Peyer's patch (tissue), 4 donors: Measurements from ENCODE around the gene ZNF579.
A peak's percentile ranks its signal among the peaks of the same experiment; 100 is the strongest.

Experiments used
- CTCF ChIP-seq, 6 experiments: fragments of 450-650 bp in 4 of 6; fragments of 200-600 bp in 2 of 6; sonication (generic) in 1 of 6; IDR thresholded peaks; one replicate each; pipeline ENCODE4 v1.5.1; 2017 to 2019; ENCODE audit warnings: antibody characterized with exemption in 6 of 6, mild to moderate bottlenecking in 3 of 6, moderate library complexity in 1 of 6
- POLR2A ChIP-seq, 2 donors: fragments of 450-650 bp; IDR thresholded peaks; one replicate each; pipeline ENCODE4 v1.5.1; 2017; ENCODE audit warnings: antibody characterized with exemption in 2 of 2, mild to moderate bottlenecking in 2 of 2, moderate library complexity in 2 of 2

DNA sequence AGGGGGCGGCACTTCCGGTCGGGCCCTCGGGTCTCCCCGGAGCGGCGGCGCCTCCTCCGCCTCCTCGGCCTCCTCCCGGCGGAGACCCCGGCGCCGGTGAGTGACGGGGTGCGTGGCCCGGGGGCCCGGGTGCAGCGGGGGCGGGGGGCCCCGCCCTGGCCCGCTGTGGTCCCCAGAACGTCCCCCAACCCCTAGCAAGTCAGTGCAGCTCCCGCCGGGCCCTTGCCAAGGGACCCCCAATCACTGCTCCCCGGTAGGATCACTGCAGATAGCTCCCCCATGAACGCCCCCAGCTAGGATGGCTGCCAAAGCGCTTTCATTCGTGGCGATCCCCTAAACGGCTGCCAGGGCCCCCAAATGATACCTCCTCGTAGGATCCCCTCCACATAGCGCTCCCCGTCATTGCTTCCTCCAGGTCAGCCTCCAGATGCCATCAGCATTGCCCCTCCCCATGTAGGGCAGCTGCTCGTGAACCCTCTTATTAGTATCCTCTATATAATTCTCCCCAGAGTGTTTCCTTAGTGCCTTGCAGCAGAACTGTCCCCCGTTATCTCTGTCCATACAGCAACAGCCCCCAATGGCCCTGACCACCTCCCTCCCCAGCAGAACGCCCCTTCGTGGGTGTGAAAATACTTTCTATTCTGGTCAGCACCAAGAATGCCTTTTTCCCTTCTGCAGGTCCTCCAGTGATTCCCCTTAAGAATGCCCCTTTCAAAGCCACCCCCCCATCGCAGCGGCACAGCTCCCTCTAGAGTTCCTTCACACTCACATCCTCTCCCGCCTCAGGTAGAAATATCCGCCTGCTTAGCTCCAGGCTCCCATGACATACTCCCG lies 25.2 kb upstream of the ZNF579 start, which contains the start of gene ZNF865:
- TF ChIP-seq CTCF (IDR thresholded peaks at IDR 0.05) (peak; percentile 21 to 80 (median 72)), POLR2A (IDR thresholded peaks at IDR 0.05) (peak in 1 of 2 donors; percentile 15)
